ENCODE data around the gene ROBO3.

The ROBO3 gene

GRCh38 chr11:124920870-124921609 lies 55.8 kb downstream of the ROBO3 start:
- peak; percentile 82 for DNase-seq (ENCODE audit: low spot score)

GRCh38 chr11:124922831-124923230 lies 57.6 kb downstream of the ROBO3 start:
- no peak for DNase-seq (ENCODE audit: low spot score)

GRCh38 chr11:124923296-124923695 lies 58.1 kb downstream of the ROBO3 start:
- DNase-seq (ENCODE audit: low spot score), result no peak

GRCh38 chr11:124928942-124929665 lies 63.9 kb downstream of the ROBO3 start:
- no peak for DNase-seq (ENCODE audit: low spot score)

- DNase-seq (ENCODE audit: low spot score), result no peak
Observed at GRCh38 chr11:124930799-124931198, 65.6 kb downstream of the ROBO3 start.

Data from kidney capillary endothelial cell (primary cell).